ENCODE results near the gene MCM5. TPM values are rescaled to one million over a fixed set of nuclear protein-coding genes. Genes with fewer than 3 reads are reported as not detected.
A peak's percentile ranks its signal among the peaks of the same experiment; 100 is the strongest.

The MCM5 gene
- total RNA-seq, 1 experiment from 2014 or later: 107 TPM

- peak overlapping the region; percentile 83 for H3K4me3 ChIP-seq (ENCODE audit: low read depth, low read length)
- POLR2A ChIA-PET: no interaction called here
- Mint-ChIP-seq H3K27me3 (ENCODE audit: insufficient read depth, unreplicated experiment) (no peaks in the 10 kb centered on the region), H3K4me1 (ENCODE audit: low read depth, unreplicated experiment) (peaks cover 36% of the 10 kb centered on the region), H3K36me3 (ENCODE audit: insufficient read depth, unreplicated experiment) (peaks cover 84% of the 10 kb centered on the region), H3K27ac (ENCODE audit: unreplicated experiment) (peak overlapping the region; percentile 96), H3K9me3 (ENCODE audit: unreplicated experiment) (no peaks in the 10 kb centered on the region), H3K4me3 (ENCODE audit: unreplicated experiment) (peak overlapping the region; percentile 94)
- TF ChIP-seq CTCF (IDR thresholded peaks at IDR 0.05; ENCODE audit: insufficient read depth in 1 of 2, low read depth in 1 of 2, low read length in 1 of 2, severe bottlenecking in 1 of 2, unreplicated experiment in 1 of 2): no peak
- TSS peak; percentile 56 for BruUV-seq (replicated peaks)
- DNase-seq: no peak
- peaks cover 37% of the 10 kb centered on the region for H3K4me1 ChIP-seq
- H3K9me3 ChIP-seq: no peaks in the 10 kb centered on the region
- no peaks in the 10 kb centered on the region for H3K27me3 ChIP-seq (replicated peaks; ENCODE audit: control insufficient read depth, insufficient read depth, low read length)
- H3K36me3 ChIP-seq (ENCODE audit: control insufficient read depth, insufficient read depth, low read length): peaks cover 2% of the 10 kb centered on the region
- CTCF ChIA-PET: interaction anchor here (0.7 to 1.4 kb wide), 3 partner anchors 30 to 207 kb away, joined by 3 to 5 read pairs (median 5); no protein-coding TSS in a partner anchor
- intact Hi-C loops (cut with micrococcal nuclease; ENCODE audit: unreplicated experiment): loop anchor here (2.0 kb wide), 1 partner anchor 31 kb away; no protein-coding TSS in a partner anchor
Measured at GRCh38 chr22:35381424-35382009, 18.4 kb upstream of the MCM5 start.

GRCh38 chr22:35383679-35384071 is 16.3 kb upstream of the MCM5 start:
- H3K4me3 ChIP-seq (ENCODE audit: low read depth, low read length): no peak overlapping the region
- Mint-ChIP-seq H3K4me1 (ENCODE audit: low read depth, unreplicated experiment) (peaks cover 18% of the 10 kb centered on the region), H3K4me3 (ENCODE audit: unreplicated experiment) (no peak overlapping the region), H3K27me3 (ENCODE audit: insufficient read depth, unreplicated experiment) (no peaks in the 10 kb centered on the region), H3K36me3 (ENCODE audit: insufficient read depth, unreplicated experiment) (peaks cover 96% of the 10 kb centered on the region), H3K9me3 (ENCODE audit: unreplicated experiment) (no peaks in the 10 kb centered on the region), H3K27ac (ENCODE audit: unreplicated experiment) (no peak overlapping the region)
- intact Hi-C loops (cut with micrococcal nuclease; ENCODE audit: unreplicated experiment): no loop called here
- H3K4me1 ChIP-seq: peaks cover 18% of the 10 kb centered on the region
- DNase-seq: no peak
- no peak for TF ChIP-seq CTCF (IDR thresholded peaks at IDR 0.05; ENCODE audit: insufficient read depth in 1 of 2, low read depth in 1 of 2, low read length in 1 of 2, severe bottlenecking in 1 of 2, unreplicated experiment in 1 of 2)
- ChIA-PET CTCF (no interaction called here), POLR2A (no interaction called here)
- no TSS peak for BruUV-seq (replicated peaks)
- H3K27me3 ChIP-seq (replicated peaks; ENCODE audit: control insufficient read depth, insufficient read depth, low read length): no peaks in the 10 kb centered on the region
- H3K9me3 ChIP-seq: no peaks in the 10 kb centered on the region
- H3K36me3 ChIP-seq (ENCODE audit: control insufficient read depth, insufficient read depth, low read length): peaks cover 4% of the 10 kb centered on the region

DNA sequence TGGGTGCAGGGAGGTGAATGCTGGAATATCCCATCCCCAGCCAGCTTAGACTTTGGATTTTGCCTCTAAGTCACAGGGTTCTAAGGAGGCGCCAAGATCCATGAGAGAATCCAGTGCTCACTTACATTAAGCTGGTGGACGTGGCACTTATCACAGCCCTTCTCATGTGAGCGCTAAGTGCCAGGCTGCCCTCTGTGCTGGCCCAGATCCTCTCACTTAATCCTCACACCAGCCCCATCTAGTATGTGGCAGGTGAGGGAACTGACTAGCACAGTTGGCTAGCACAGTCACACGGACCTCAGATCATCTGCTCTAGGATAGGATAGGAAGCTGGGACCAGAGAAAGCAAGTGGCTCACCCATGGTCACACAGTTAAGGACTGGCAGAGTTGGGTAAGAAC is 15.4 kb upstream of the MCM5 start:
- Mint-ChIP-seq H3K27ac (ENCODE audit: unreplicated experiment) (no peak overlapping the region), H3K4me3 (ENCODE audit: unreplicated experiment) (no peak overlapping the region), H3K9me3 (ENCODE audit: unreplicated experiment) (no peaks in the 10 kb centered on the region), H3K27me3 (ENCODE audit: insufficient read depth, unreplicated experiment) (no peaks in the 10 kb centered on the region), H3K36me3 (ENCODE audit: insufficient read depth, unreplicated experiment) (peaks cover 96% of the 10 kb centered on the region), H3K4me1 (ENCODE audit: low read depth, unreplicated experiment) (peaks cover 18% of the 10 kb centered on the region)
- ChIA-PET POLR2A (no interaction called here), CTCF (no interaction called here)
- Histone ChIP-seq H3K36me3 (ENCODE audit: control insufficient read depth, insufficient read depth, low read length) (peaks cover 4% of the 10 kb centered on the region), H3K27me3 (replicated peaks; ENCODE audit: control insufficient read depth, insufficient read depth, low read length) (no peaks in the 10 kb centered on the region), H3K9me3 (no peaks in the 10 kb centered on the region), H3K4me1 (peaks cover 14% of the 10 kb centered on the region), H3K4me3 (ENCODE audit: low read depth, low read length) (no peak overlapping the region)
- no TSS peak for BruUV-seq (replicated peaks)
- no peak for DNase-seq
- no peak for TF ChIP-seq CTCF (IDR thresholded peaks at IDR 0.05; ENCODE audit: insufficient read depth in 1 of 2, low read depth in 1 of 2, low read length in 1 of 2, severe bottlenecking in 1 of 2, unreplicated experiment in 1 of 2)
- intact Hi-C loops (cut with micrococcal nuclease; ENCODE audit: unreplicated experiment): no loop called here
